Measurements from ENCODE around the gene PTPN2.

Gene PTPN2

GRCh38 chr18:12838178-12838634 is 45.8 kb downstream of the PTPN2 start (continued):
- TF ChIP-seq IKZF3 (tag by site-specific recombination; IDR thresholded peaks at IDR 0.05) (peak; percentile 62; the same call in 1 of the 2 replicates), REPIN1 (tag by site-specific recombination; IDR thresholded peaks at IDR 0.05; ENCODE audit: low read depth) (no peak), ZNF112 (tag by site-specific recombination; IDR thresholded peaks at IDR 0.05) (no peak), INSM2 (tag by site-specific recombination; IDR thresholded peaks at IDR 0.05) (no peak), TCF7L2 (IDR thresholded peaks at IDR 0.05; ENCODE audit: borderline replicate concordance, low read depth, low read length) (no peak), ZNF2 (tag by site-specific recombination; IDR thresholded peaks at IDR 0.05) (no peak), ZIC2 (tag by site-specific recombination; IDR thresholded peaks at IDR 0.05) (0 out of 2 replicates have a peak, but pooled peaks have one; percentile 21), KLF16 (tag by site-specific recombination; IDR thresholded peaks at IDR 0.05) (no peak), ZNF24 (tag by site-specific recombination; IDR thresholded peaks at IDR 0.05) (no peak), ZNF138 (tag by site-specific recombination; IDR thresholded peaks at IDR 0.05; ENCODE audit: borderline replicate concordance) (no peak), SCRT2 (tag by site-specific recombination; IDR thresholded peaks at IDR 0.05) (no peak), ZNF624 (tag by site-specific recombination; IDR thresholded peaks at IDR 0.05) (no peak), PATZ1 (tag by site-specific recombination; IDR thresholded peaks at IDR 0.05) (0 out of 2 replicates have a peak, but pooled peaks have one; percentile 11), ZNF549 (tag by site-specific recombination; IDR thresholded peaks at IDR 0.05) (no peak), GLI2 (tag by site-specific recombination; IDR thresholded peaks at IDR 0.05; ENCODE audit: borderline replicate concordance, low read depth) (no peak), PRDM10 (tag by site-specific recombination; IDR thresholded peaks at IDR 0.05) (peak; percentile 94), ZNF175 (tag by site-specific recombination; IDR thresholded peaks at IDR 0.05) (no peak), ZNF223 (tag by site-specific recombination; IDR thresholded peaks at IDR 0.05) (no peak), PRDM1 (tag by site-specific recombination; IDR thresholded peaks at IDR 0.05) (no peak), ZNF530 (tag by site-specific recombination; IDR thresholded peaks at IDR 0.05; ENCODE audit: low read depth) (no peak), ZFP41 (tag by site-specific recombination; IDR thresholded peaks at IDR 0.05; ENCODE audit: borderline replicate concordance) (no peak), ZBTB48 (tag by site-specific recombination; IDR thresholded peaks at IDR 0.05) (no peak), ZNF311 (tag by site-specific recombination; IDR thresholded peaks at IDR 0.05; ENCODE audit: borderline replicate concordance) (no peak), ZNF354C (tag by site-specific recombination; IDR thresholded peaks at IDR 0.05; ENCODE audit: borderline replicate concordance, low read depth) (no peak), ZNF416 (tag by site-specific recombination; IDR thresholded peaks at IDR 0.05) (no peak), SCRT1 (tag by site-specific recombination; IDR thresholded peaks at IDR 0.05; ENCODE audit: borderline replicate concordance) (no peak), ZNF629 (tag by site-specific recombination; IDR thresholded peaks at IDR 0.05) (no peak), AEBP2 (tag by site-specific recombination; IDR thresholded peaks at IDR 0.05; ENCODE audit: borderline replicate concordance) (no peak), KLF8 (tag by site-specific recombination; IDR thresholded peaks at IDR 0.05) (no peak), ZNF596 (tag by site-specific recombination; IDR thresholded peaks at IDR 0.05) (no peak), ZBTB20 (tag by site-specific recombination; IDR thresholded peaks at IDR 0.05) (peak; percentile 88), ZNF398 (tag by site-specific recombination; IDR thresholded peaks at IDR 0.05) (no peak)
